Loucy (cell line): ENCODE results near the gene CD58.

Experiments
- H2AFZ ChIP-seq: fragments of 200-600 bp; sonication (generic); 2 replicates; pipeline ENCODE4 v1.6.0; 2016; ENCODE audit warnings: antibody characterized with exemption, mild to moderate bottlenecking, low read length, moderate library complexity
- H3F3A ChIP-seq: fragments of 200-600 bp; 2 replicates; pipeline ENCODE4 v1.6.0; 2016; ENCODE audit warnings: antibody characterized with exemption, low read depth, mild to moderate bottlenecking
- H3K27me3 ChIP-seq: fragments of 200-600 bp; sonication (generic); 2 replicates; pipeline ENCODE4 v1.6.1; 2014; ENCODE audit warnings: low read length, mild to moderate bottlenecking; ENCODE audit not compliant: insufficient read depth, poor library complexity, severe bottlenecking
- H3K36me3 ChIP-seq: fragments of 200-600 bp; sonication (generic); 2 replicates; pipeline ENCODE4 v1.6.1; 2016; ENCODE audit warnings: low read length; ENCODE audit not compliant: insufficient read depth
- H3K4me1 ChIP-seq: fragments of 200-600 bp; sonication (generic); 2 replicates; pipeline ENCODE4 v1.5.1; 2014; ENCODE audit warnings: low read length, mild to moderate bottlenecking; ENCODE audit not compliant: insufficient read depth, poor library complexity, severe bottlenecking
- H3K4me2 ChIP-seq: fragments of 200-600 bp; sonication (generic); 2 replicates; pipeline ENCODE4 v1.6.0; 2014; ENCODE audit warnings: antibody characterized with exemption, low read length, low read depth, mild to moderate bottlenecking; ENCODE audit not compliant: poor library complexity, severe bottlenecking
- H3K4me3 ChIP-seq: fragments of 200-600 bp; sonication (generic); 2 replicates; pipeline ENCODE4 v1.5.1; 2014; ENCODE audit warnings: low read length, mild to moderate bottlenecking, mixed read lengths; ENCODE audit not compliant: poor library complexity, severe bottlenecking
- H3K79me2 ChIP-seq: fragments of 200-600 bp; sonication (generic); 2 replicates; pipeline ENCODE4 v1.6.1; 2014; ENCODE audit warnings: low read length; ENCODE audit not compliant: insufficient read depth
- H3K9ac ChIP-seq: fragments of 200-600 bp; sonication (generic); 2 replicates; pipeline ENCODE4 v1.6.0; 2014; ENCODE audit warnings: mild to moderate bottlenecking, low read depth, low read length, moderate library complexity; ENCODE audit not compliant: poor library complexity, severe bottlenecking
- H3K9me2 ChIP-seq: fragments of 200-600 bp; sonication (generic); replicated peaks from 2 replicates; pipeline ENCODE4 v1.6.1; 2016; ENCODE audit warnings: low read depth, low read length, mixed read lengths
- H3K9me3 ChIP-seq: fragments of 200-600 bp; sonication (generic); 2 replicates; pipeline ENCODE4 v1.6.1; 2014; ENCODE audit warnings: mild to moderate bottlenecking, antibody characterized with exemption, low read length, low read depth; ENCODE audit not compliant: insufficient read depth
- H4K20me1 ChIP-seq: fragments of 200-600 bp; sonication (generic); 2 replicates; pipeline ENCODE4 v1.6.0; 2014; ENCODE audit warnings: antibody characterized with exemption, low read length, mild to moderate bottlenecking; ENCODE audit not compliant: insufficient read depth, poor library complexity, severe bottlenecking
- CTCF ChIP-seq: fragments of 200-600 bp; sonication (generic); conservative IDR thresholded peaks from 2 replicates; pipeline ENCODE4 v1.5.1; 2014; ENCODE audit warnings: mild to moderate bottlenecking, antibody characterized with exemption, low read length
- EZH2phosphoT487 ChIP-seq: fragments of 200-600 bp; IDR thresholded peaks from 2 replicates; pipeline ENCODE4 v1.6.1; 2018; ENCODE audit warnings: antibody characterized with exemption, mild to moderate bottlenecking, moderate library complexity, borderline replicate concordance

CD58 gene

GRCh38 chr1:116503546-116504307 is 67.1 kb downstream of the CD58 start:
- H3K9me2 ChIP-seq = no peaks in the 10 kb centered on the region
- peaks cover 13% of the 10 kb centered on the region for H3F3A ChIP-seq
- H3K4me3 ChIP-seq = peak overlapping the region; percentile 51
- H3K27me3 ChIP-seq = no peaks in the 10 kb centered on the region
- peaks cover 64% of the 10 kb centered on the region for H3K4me1 ChIP-seq
- no peaks in the 10 kb centered on the region for H3K79me2 ChIP-seq
- peak overlapping the region; percentile 61 for H3K9ac ChIP-seq
- H2AFZ ChIP-seq = no peak overlapping the region
- H3K9me3 ChIP-seq = no peaks in the 10 kb centered on the region
- H3K36me3 ChIP-seq = no peaks in the 10 kb centered on the region
- H4K20me1 ChIP-seq = no peaks in the 10 kb centered on the region
- TF ChIP-seq EZH2phosphoT487 = no peak
- no peak for TF ChIP-seq CTCF
- H3K4me2 ChIP-seq = peak overlapping the region; percentile 78

GRCh38 chr1:116502671-116503314 is 68.0 kb downstream of the CD58 start:
- H3K36me3 ChIP-seq = no peaks in the 10 kb centered on the region
- H3K9me2 ChIP-seq = no peaks in the 10 kb centered on the region
- H3K4me2 ChIP-seq = peak overlapping the region; percentile 78
- no peak overlapping the region for H3K4me3 ChIP-seq
- peak overlapping the region; percentile 61 for H3K9ac ChIP-seq
- H3K4me1 ChIP-seq = peaks cover 57% of the 10 kb centered on the region
- no peaks in the 10 kb centered on the region for H3K9me3 ChIP-seq
- no peak overlapping the region for H2AFZ ChIP-seq
- peaks cover 13% of the 10 kb centered on the region for H3F3A ChIP-seq
- TF ChIP-seq CTCF (no peak), EZH2phosphoT487 (no peak)
- no peaks in the 10 kb centered on the region for H3K27me3 ChIP-seq
- no peaks in the 10 kb centered on the region for H4K20me1 ChIP-seq
- no peaks in the 10 kb centered on the region for H3K79me2 ChIP-seq

GRCh38 chr1:116501870-116502244 is 69.0 kb downstream of the CD58 start:
- no peaks in the 10 kb centered on the region for H3K36me3 ChIP-seq
- no peak overlapping the region for H2AFZ ChIP-seq
- H3K4me2 ChIP-seq = no peak overlapping the region
- no peaks in the 10 kb centered on the region for H3K9me2 ChIP-seq
- H4K20me1 ChIP-seq = no peaks in the 10 kb centered on the region
- no peaks in the 10 kb centered on the region for H3K79me2 ChIP-seq
- peaks cover 13% of the 10 kb centered on the region for H3F3A ChIP-seq
- H3K4me1 ChIP-seq = peaks cover 59% of the 10 kb centered on the region
- no peaks in the 10 kb centered on the region for H3K9me3 ChIP-seq
- TF ChIP-seq CTCF (no peak), EZH2phosphoT487 (no peak)
- peak overlapping the region; percentile 61 for H3K9ac ChIP-seq
- H3K27me3 ChIP-seq = no peaks in the 10 kb centered on the region
- H3K4me3 ChIP-seq = no peak overlapping the region
